Cardiac muscle cell (in vitro differentiated cells and primary cell): ENCODE measurements around the gene TDP2. TPM values are rescaled to one million over a fixed set of nuclear protein-coding genes. Genes with fewer than 3 reads are reported as not detected.
"Not testable (repeated sequence)": the region's sequence is repeated elsewhere in the genome, so short reads cannot be mapped to it uniquely, and the experiment has no call there.

ENCODE experiments used
- DNase-seq, 2 donors: peaks; one replicate each; pipeline versions ENCODE4 v3.0.0 to v3.0.0-alpha.2; 2010 to 2017; ENCODE audit warnings: low read depth in 1 of 2, low spot score in 1 of 2
- H3K27ac ChIP-seq: fragments of 200-600 bp; sonication (generic); 2 replicates; pipeline ENCODE4 v1.5.1; 2016
- H3K27me3 ChIP-seq: fragments of 200-600 bp; sonication (generic); 2 replicates; pipeline ENCODE4 v1.6.0; 2016; ENCODE audit warnings: control low read depth
- H3K36me3 ChIP-seq: fragments of 200-600 bp; sonication (generic); 2 replicates; pipeline ENCODE4 v1.5.1; 2016; ENCODE audit warnings: control low read depth
- H3K4me1 ChIP-seq: fragments of 200-600 bp; sonication (generic); 2 replicates; pipeline ENCODE4 v1.8.1; 2017; ENCODE audit warnings: low read depth, mild to moderate bottlenecking, mixed run types
- H3K4me3 ChIP-seq: fragments of 200-600 bp; sonication (generic); 2 replicates; pipeline ENCODE4 v1.5.1; 2016; ENCODE audit warnings: mild to moderate bottlenecking
- H3K9me3 ChIP-seq: fragments of 200-600 bp; sonication (generic); 2 replicates; pipeline ENCODE4 v1.5.1; 2017; ENCODE audit warnings: low read depth, mild to moderate bottlenecking, control low read depth
- polyA plus RNA-seq: library from polyadenylated mRNA; unstranded; fragments of >200 nt; fragmentation: Nextera tagmentation; extraction: Ambion mirVana; gene quantifications from 2 replicates; pipeline ENCODE4 v1.2.1, GENCODE V29; 2016
- total RNA-seq: library from RNA; depleted of rRNA; stranded (reverse); fragments of >200 nt; gene quantifications from 2 replicates; pipeline ENCODE4 v1.2.3, GENCODE V29; 2016
- TF ChIP-seq, protein P1 (sequence below): IDR thresholded peaks from 2 replicates; pipeline ENCODE4 v1.5.1; 2012; ENCODE audit warnings: low read depth, mild to moderate bottlenecking, low read length

The TDP2 gene
- total and polyA plus RNA-seq, 2 experiments from 2014 or later, result 46.6 to 59.0 TPM

DNA sequence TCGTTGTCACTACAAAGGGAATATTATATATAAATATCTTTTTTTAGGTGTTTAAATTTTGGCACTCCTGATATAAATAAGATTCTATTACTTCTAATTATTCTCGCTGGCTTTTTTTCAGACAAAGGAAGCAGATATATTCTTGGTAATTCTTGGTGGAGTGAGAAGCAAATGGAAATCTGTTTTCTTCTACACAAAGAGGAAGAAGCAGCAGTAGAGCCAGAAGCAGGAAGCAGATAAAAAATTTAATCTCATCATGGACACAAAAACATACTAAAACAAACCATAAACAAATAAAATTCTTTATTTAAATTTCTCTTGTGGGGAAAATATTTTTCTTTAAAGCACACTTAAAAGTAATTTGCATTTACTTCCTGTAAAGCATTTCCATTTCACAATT is 17.0 kb downstream of the TDP2 start:
- no peak overlapping the region for H3K4me3 ChIP-seq
- DNase-seq, result no peak
- H3K27ac ChIP-seq, result no peak overlapping the region
- no peaks in the 10 kb centered on the region for H3K9me3 ChIP-seq
- peaks cover 6% of the 10 kb centered on the region for H3K27me3 ChIP-seq
- peaks cover 18% of the 10 kb centered on the region for H3K4me1 ChIP-seq
- TF ChIP-seq, protein P1, sequence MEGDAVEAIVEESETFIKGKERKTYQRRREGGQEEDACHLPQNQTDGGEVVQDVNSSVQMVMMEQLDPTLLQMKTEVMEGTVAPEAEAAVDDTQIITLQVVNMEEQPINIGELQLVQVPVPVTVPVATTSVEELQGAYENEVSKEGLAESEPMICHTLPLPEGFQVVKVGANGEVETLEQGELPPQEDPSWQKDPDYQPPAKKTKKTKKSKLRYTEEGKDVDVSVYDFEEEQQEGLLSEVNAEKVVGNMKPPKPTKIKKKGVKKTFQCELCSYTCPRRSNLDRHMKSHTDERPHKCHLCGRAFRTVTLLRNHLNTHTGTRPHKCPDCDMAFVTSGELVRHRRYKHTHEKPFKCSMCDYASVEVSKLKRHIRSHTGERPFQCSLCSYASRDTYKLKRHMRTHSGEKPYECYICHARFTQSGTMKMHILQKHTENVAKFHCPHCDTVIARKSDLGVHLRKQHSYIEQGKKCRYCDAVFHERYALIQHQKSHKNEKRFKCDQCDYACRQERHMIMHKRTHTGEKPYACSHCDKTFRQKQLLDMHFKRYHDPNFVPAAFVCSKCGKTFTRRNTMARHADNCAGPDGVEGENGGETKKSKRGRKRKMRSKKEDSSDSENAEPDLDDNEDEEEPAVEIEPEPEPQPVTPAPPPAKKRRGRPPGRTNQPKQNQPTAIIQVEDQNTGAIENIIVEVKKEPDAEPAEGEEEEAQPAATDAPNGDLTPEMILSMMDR, result no peak
- peaks cover 32% of the 10 kb centered on the region for H3K36me3 ChIP-seq

DNA sequence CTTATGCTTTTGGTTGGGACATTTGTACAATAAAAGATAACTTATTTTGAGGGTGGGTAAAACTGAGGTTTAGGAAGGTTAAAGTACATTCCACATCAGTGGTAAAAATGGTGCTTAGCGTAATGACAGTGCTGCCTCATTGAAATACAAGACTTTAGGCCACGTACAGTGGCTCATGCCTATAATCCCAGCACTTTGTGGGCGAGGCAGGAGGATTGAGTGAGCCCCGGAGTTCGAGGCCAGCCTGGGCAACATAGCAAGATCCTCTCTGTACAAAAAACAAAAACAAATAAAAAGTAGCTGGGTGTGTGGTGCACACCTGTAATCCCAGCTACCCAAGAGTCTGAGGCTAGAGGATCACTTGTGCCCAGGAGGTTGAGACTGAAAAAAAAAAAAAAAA is 18.4 kb downstream of the TDP2 start:
- Histone ChIP-seq H3K9me3 (no peaks in the 10 kb centered on the region), H3K36me3 (peaks cover 20% of the 10 kb centered on the region), H3K4me3 (no peak overlapping the region), H3K27me3 (peaks cover 19% of the 10 kb centered on the region), H3K4me1 (peaks cover 18% of the 10 kb centered on the region), H3K27ac (no peak overlapping the region)
- TF ChIP-seq, protein P1, result no peak
- DNase-seq, result no peak

DNA sequence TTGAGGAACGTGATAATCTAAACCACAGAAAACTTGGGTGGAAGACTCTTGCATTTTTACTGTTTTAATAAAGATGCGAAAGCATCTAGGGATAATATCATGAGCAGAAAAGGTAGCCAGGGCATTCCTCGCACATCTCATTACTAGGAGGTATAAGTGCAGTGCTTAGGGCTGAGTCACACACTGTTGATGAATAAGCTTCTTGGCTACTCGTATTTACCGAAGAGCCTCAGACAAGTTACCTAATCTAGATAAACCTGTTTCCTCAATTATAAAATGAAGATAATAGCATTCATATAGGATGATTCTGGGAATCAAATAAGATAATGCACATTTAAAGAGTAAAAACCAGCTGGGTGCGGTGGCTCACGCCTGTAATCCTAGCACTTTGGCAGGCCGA is 19.9 kb downstream of the TDP2 start:
- peaks cover 18% of the 10 kb centered on the region for H3K4me1 ChIP-seq
- peak in 1 of 2 donors; percentile 18 for DNase-seq
- no peaks in the 10 kb centered on the region for H3K9me3 ChIP-seq
- peaks cover 13% of the 10 kb centered on the region for H3K36me3 ChIP-seq
- H3K27ac ChIP-seq, result no peak overlapping the region
- TF ChIP-seq, protein P1, result no peak
- peak overlapping the region; percentile 91 for H3K4me3 ChIP-seq
- peaks cover 19% of the 10 kb centered on the region for H3K27me3 ChIP-seq

DNA sequence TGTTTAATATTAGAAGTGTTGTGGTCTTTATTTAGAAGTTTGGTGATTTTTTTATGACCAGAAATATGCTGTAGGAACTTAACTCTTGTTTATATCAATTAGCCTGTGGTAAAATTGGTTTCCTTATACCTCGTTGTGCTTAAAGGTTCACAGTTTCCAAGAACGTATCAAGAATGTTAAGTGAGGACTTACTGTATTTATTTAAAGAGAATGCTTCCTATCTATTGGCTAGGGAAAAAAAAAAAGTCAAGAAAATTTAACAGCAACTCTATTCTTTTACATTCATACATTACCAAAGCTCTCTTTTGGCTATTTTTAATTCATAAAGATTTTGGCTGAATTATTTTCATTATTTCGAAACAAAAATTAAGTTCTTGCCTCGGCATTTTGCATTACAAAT is 22.3 kb downstream of the TDP2 start:
- Histone ChIP-seq H3K9me3 (no peaks in the 10 kb centered on the region), H3K4me1 (peaks cover 7% of the 10 kb centered on the region), H3K27me3 (peaks cover 19% of the 10 kb centered on the region), H3K27ac (no peak overlapping the region), H3K36me3 (no peaks in the 10 kb centered on the region), H3K4me3 (no peak overlapping the region)
- TF ChIP-seq, protein P1, result no peak
- no peak for DNase-seq

DNA sequence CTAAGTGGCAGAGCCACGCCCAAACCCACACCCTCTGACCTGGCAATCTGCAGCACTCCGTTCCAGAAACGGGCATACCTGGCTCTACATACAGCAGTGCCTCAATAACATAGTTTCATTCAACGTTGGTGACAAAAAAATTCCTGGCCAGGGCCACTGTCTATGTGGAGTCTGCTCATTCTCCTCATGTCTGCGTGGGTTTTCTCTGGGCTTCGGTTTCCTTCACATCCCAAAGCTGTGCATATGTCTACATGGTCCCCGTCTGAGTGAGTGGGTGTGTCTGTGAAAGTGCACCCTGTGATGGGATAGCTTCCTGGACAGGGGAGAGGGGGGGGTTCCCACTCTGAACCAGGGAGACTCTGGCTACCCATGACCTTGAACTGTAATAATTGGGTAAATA is 22.8 kb downstream of the TDP2 start:
- TF ChIP-seq, protein P1, result no peak
- no peak for DNase-seq
- peaks cover 19% of the 10 kb centered on the region for H3K27me3 ChIP-seq
- peaks cover 7% of the 10 kb centered on the region for H3K4me1 ChIP-seq
- no peak overlapping the region for H3K4me3 ChIP-seq
- H3K36me3 ChIP-seq, result no peaks in the 10 kb centered on the region
- no peaks in the 10 kb centered on the region for H3K9me3 ChIP-seq
- no peak overlapping the region for H3K27ac ChIP-seq

DNA sequence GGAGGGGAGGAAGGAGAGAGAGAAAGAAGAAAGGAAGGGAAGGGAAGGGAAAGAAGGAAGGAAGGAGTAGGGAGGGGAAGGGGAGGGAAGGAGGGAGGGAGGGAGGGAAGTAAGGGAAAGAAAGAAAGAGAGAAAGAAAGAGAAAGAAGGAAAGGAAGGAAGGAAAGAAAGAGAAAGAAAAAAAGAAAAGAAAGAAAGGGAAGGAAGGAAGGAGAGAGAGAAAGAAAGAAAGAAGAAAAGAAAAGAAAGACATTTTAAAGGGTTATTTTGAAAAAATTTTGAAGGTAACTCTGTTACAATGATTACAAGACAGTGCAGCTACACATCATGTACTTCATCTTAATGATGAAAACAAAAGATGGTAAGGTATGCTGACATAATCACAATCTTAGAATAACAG is 24.6 kb downstream of the TDP2 start:
- H3K27me3 ChIP-seq, result peaks cover 19% of the 10 kb centered on the region

DNA sequence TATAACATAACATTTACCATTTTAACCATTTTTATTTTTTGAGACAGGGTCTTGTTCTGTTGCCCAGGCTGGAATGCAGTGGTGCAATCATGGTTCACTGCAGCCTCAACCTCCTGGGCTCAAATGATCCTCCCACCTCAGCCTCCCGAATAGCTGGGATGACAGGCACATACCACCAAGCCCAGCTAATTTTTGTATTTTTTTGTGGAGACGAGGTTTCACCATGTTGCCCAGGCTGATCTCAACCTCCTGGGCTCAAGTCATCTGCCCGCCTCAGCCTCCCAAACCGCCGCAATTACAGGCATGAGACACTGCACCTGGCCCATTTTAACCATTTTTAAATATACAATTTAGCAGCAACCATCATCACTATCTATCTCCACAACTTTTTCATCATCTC is 26.1 kb downstream of the TDP2 start:
- H3K4me1 ChIP-seq, H3K36me3 ChIP-seq, H3K9me3 ChIP-seq, H3K4me3 ChIP-seq, DNase-seq, H3K27ac ChIP-seq: not testable (repeated sequence)
- H3K27me3 ChIP-seq, result peaks cover 19% of the 10 kb centered on the region

More for the DNA sequence above, 24.6 kb downstream of the TDP2 start:
- no peaks in the 10 kb centered on the region for H3K9me3 ChIP-seq
- TF ChIP-seq, protein P1, result no peak
- H3K4me1 ChIP-seq, result peaks cover 7% of the 10 kb centered on the region
- no peaks in the 10 kb centered on the region for H3K36me3 ChIP-seq
- DNase-seq, result no peak
- H3K27ac ChIP-seq, result no peak overlapping the region
- H3K4me3 ChIP-seq, result no peak overlapping the region
